H1 (cell line): ENCODE results near the gene DNASE1L1. TPM values are rescaled to one million over a fixed set of nuclear protein-coding genes. Genes with fewer than 3 reads are reported as not detected.

Experiments used
- CTCF ChIA-PET: fragments of 300-600 bp; sonication (Branson Sonifier 250); formaldehyde crosslinking; loops from one replicate; lab custom pipeline; 2021; ENCODE audit not compliant: partially characterized antibody; lab: Charles Lee
- POLR2A ChIA-PET: fragments of 300-600 bp; sonication (Branson Sonifier 250); formaldehyde crosslinking; loops from one replicate; lab custom pipeline; 2021; ENCODE audit warnings: inconsistent platforms; ENCODE audit not compliant: partially characterized antibody; lab: Charles Lee
- DNase-seq, 2 experiments: peaks; one replicate each; pipeline versions ENCODE4 v3.0.0 to v3.0.0-alpha.2; 2010 to 2022; ENCODE audit warnings: low spot score in 2 of 2, low read depth in 1 of 2, mixed read lengths in 1 of 2
- FAIRE-seq: peaks from 2 replicates; lab custom pipeline; 2011; peaks lifted over from hg19 to GRCh38; lab: Jason Lieb, UNC
- H2AFZ ChIP-seq: 2 replicates; pipeline ENCODE4 v1.8.1; 2012; ENCODE audit warnings: low read length, inconsistent platforms
- H2AK5ac ChIP-seq: 2 replicates; pipeline ENCODE4 v1.6.1; 2013; ENCODE audit warnings: low read depth, low read length
- H2BK120ac ChIP-seq: replicated peaks from 2 replicates; pipeline ENCODE3; 2013; ENCODE audit warnings: low read depth, low read length, inconsistent platforms
- H2BK12ac ChIP-seq: 2 replicates; pipeline ENCODE4 v1.6.1; 2013; ENCODE audit warnings: low read depth, low read length
- H2BK15ac ChIP-seq: 2 replicates; pipeline ENCODE4 v1.6.1; 2013; ENCODE audit warnings: low read length
- H2BK20ac ChIP-seq: 2 replicates; pipeline ENCODE4 v1.6.1; 2013; ENCODE audit warnings: low read length
- H2BK5ac ChIP-seq: 2 replicates; pipeline ENCODE4 v1.6.1; 2013; ENCODE audit warnings: low read depth, low read length
- H3K14ac ChIP-seq: 2 replicates; pipeline ENCODE4 v1.6.1; 2013; ENCODE audit warnings: inconsistent platforms; ENCODE audit not compliant: insufficient read length
- H3K18ac ChIP-seq: 2 replicates; pipeline ENCODE4 v1.6.1; 2013; ENCODE audit warnings: low read length; ENCODE audit errors: extremely low read depth
- H3K23ac ChIP-seq: 2 replicates; pipeline ENCODE4 v1.6.1; 2013; ENCODE audit warnings: inconsistent platforms; ENCODE audit not compliant: insufficient read length
- H3K23me2 ChIP-seq: 2 replicates; pipeline ENCODE4 v1.6.1; 2013; ENCODE audit warnings: low read depth, low read length
- H3K27ac ChIP-seq: 2 replicates; pipeline ENCODE4 v1.6.1; 2011; ENCODE audit warnings: low read depth, low read length, inconsistent platforms
- H3K27me3 ChIP-seq, 4 experiments: replicated peaks in 1 of 4; 1 replicate in 1 of 4; 2 replicates in 3 of 4; pipeline versions ENCODE4 v1.6.1 to v1.8.1; 2011 to 2013; ENCODE audit warnings: low read length in 3 of 4, mild to moderate bottlenecking in 3 of 4, inconsistent platforms in 2 of 4, mixed read lengths in 2 of 4, moderate library complexity in 1 of 4; ENCODE audit not compliant: control insufficient read depth in 3 of 4, insufficient read depth in 3 of 4; ENCODE audit errors: extremely low read depth in 1 of 4
- H3K36me3 ChIP-seq, 4 experiments: 2 replicates each; pipeline versions ENCODE4 v1.6.1 to v1.8.1; 2011 to 2013; ENCODE audit warnings: mild to moderate bottlenecking in 4 of 4, low read length in 3 of 4, moderate library complexity in 2 of 4, control low read depth in 1 of 4, inconsistent platforms in 1 of 4; ENCODE audit not compliant: insufficient read depth in 4 of 4, control insufficient read depth in 2 of 4
- H3K4ac ChIP-seq: replicated peaks from 2 replicates; pipeline ENCODE3; 2013; ENCODE audit warnings: low read length, low read depth, mixed read lengths, inconsistent platforms; ENCODE audit not compliant: insufficient read length
- H3K4me1 ChIP-seq, 4 experiments: replicated peaks in 1 of 4; 1 replicate in 1 of 4; 2 replicates in 3 of 4; pipeline versions ENCODE4 v1.6.1 to v1.8.1; 2011 to 2013; ENCODE audit warnings: low read length in 3 of 4, inconsistent platforms in 2 of 4, mixed read lengths in 1 of 4; ENCODE audit not compliant: insufficient read depth in 4 of 4, control insufficient read depth in 3 of 4
- H3K4me2 ChIP-seq, 2 experiments: 2 replicates each; pipeline versions ENCODE4 v1.6.1 to v1.8.1; 2011 to 2013; ENCODE audit warnings: low read depth in 2 of 2, low read length in 2 of 2, control low read depth in 1 of 2, inconsistent platforms in 1 of 2, mild to moderate bottlenecking in 1 of 2; ENCODE audit not compliant: insufficient read depth in 1 of 2
- H3K4me3 ChIP-seq, 4 experiments: fragments of 200-600, 300-600 bp in 1 of 4; sonication (generic), shearing (Covaris generic), sonication (Bioruptor Twin) in 1 of 4; 2 replicates each; pipeline versions ENCODE4 v1.5.1 to v1.8.1; 2011 to 2016; ENCODE audit warnings: low read length in 4 of 4, low read depth in 3 of 4, control low read depth in 2 of 4, inconsistent platforms in 2 of 4, mild to moderate bottlenecking in 2 of 4, mixed read lengths in 1 of 4, moderate library complexity in 1 of 4; ENCODE audit not compliant: insufficient read depth in 2 of 4; ENCODE audit errors: extremely low read depth in 1 of 4
- H3K56ac ChIP-seq: replicated peaks from 2 replicates; pipeline ENCODE3; 2013; ENCODE audit warnings: low read depth, mild to moderate bottlenecking, mixed read lengths, low read length, inconsistent platforms; ENCODE audit not compliant: insufficient read length
- H3K79me1 ChIP-seq: 2 replicates; pipeline ENCODE4 v1.6.1; 2013; ENCODE audit warnings: low read depth, low read length, control low read depth
- H3K79me2 ChIP-seq, 2 experiments: 2 replicates each; pipeline versions ENCODE4 v1.6.1 to v1.8.1; 2012 to 2013; ENCODE audit warnings: low read length in 2 of 2, mild to moderate bottlenecking in 2 of 2, inconsistent platforms in 1 of 2; ENCODE audit not compliant: insufficient read depth in 2 of 2, control insufficient read depth in 1 of 2
- H3K9ac ChIP-seq, 4 experiments: replicated peaks in 1 of 4; 1 replicate in 1 of 4; 2 replicates in 3 of 4; pipeline versions ENCODE4 v1.6.1 to v1.8.1; 2011 to 2013; ENCODE audit warnings: low read depth in 3 of 4, low read length in 3 of 4, control low read depth in 2 of 4, mild to moderate bottlenecking in 2 of 4, moderate library complexity in 2 of 4, inconsistent platforms in 1 of 4; ENCODE audit errors: extremely low read depth in 1 of 4
- H3K9me3 ChIP-seq, 2 experiments: 2 replicates each; pipeline versions ENCODE4 v1.6.1 to v1.8.1; 2012 to 2013; ENCODE audit warnings: mild to moderate bottlenecking in 2 of 2, moderate library complexity in 2 of 2, control low read depth in 1 of 2, inconsistent platforms in 1 of 2, low read depth in 1 of 2, low read length in 1 of 2, mixed read lengths in 1 of 2; ENCODE audit not compliant: insufficient read depth in 2 of 2
- H4K20me1 ChIP-seq, 2 experiments: replicated peaks in 1 of 2; 2 replicates each; pipeline versions ENCODE3 to v1.8.1; 2011 to 2013; ENCODE audit warnings: inconsistent platforms in 2 of 2, low read length in 2 of 2, mild to moderate bottlenecking in 1 of 2; ENCODE audit not compliant: insufficient read depth in 2 of 2, control insufficient read depth in 1 of 2
- H4K5ac ChIP-seq: 2 replicates; pipeline ENCODE4 v1.6.1; 2013; ENCODE audit warnings: low read length, low read depth, mixed read lengths, inconsistent platforms; ENCODE audit not compliant: insufficient read length
- H4K8ac ChIP-seq: 2 replicates; pipeline ENCODE4 v1.8.0; 2013; ENCODE audit warnings: mild to moderate bottlenecking, moderate library complexity, low read length, inconsistent platforms; ENCODE audit not compliant: insufficient read depth; ENCODE audit errors: extremely low read depth
- H4K91ac ChIP-seq: replicated peaks from 2 replicates; pipeline ENCODE3; 2013; ENCODE audit warnings: low read length, mixed read lengths, inconsistent platforms; ENCODE audit not compliant: insufficient read length
- BCL11A ChIP-seq, 2 experiments: IDR thresholded peaks; one replicate each; pipeline ENCODE4 v1.6.1; 2011; ENCODE audit warnings: low read depth in 2 of 2, low read length in 2 of 2, mild to moderate bottlenecking in 2 of 2
- FOSL1 ChIP-seq: IDR thresholded peaks from 2 replicates; pipeline ENCODE4 v1.6.1; 2011; ENCODE audit warnings: mild to moderate bottlenecking, low read depth, low read length, moderate library complexity; ENCODE audit not compliant: insufficient read depth
- KDM5A ChIP-seq: fragments of 200-600 bp; IDR thresholded peaks from 2 replicates; pipeline ENCODE4 v1.7.1; 2012; ENCODE audit warnings: mild to moderate bottlenecking, low read length, inconsistent platforms, mixed read lengths
- YY1 ChIP-seq: IDR thresholded peaks from 2 replicates; pipeline ENCODE4 v1.6.1; 2011; ENCODE audit warnings: low read depth, mild to moderate bottlenecking, low read length
- WGBS, 2 experiments: shearing (Covaris generic) in 1 of 2; methylation state at CpG; one replicate each; pipeline versions ENCODE4 v1.1.6 to v1.1.7; 2013 to 2015; ENCODE audit warnings: low lambda C conversion rate in 2 of 2, mixed read lengths in 2 of 2, inconsistent platforms in 1 of 2, low coverage in 1 of 2, missing lambda C conversion rate in 1 of 2; ENCODE audit not compliant: insufficient replicate concordance in 2 of 2, insufficient coverage in 1 of 2, insufficient read length in 1 of 2; ENCODE audit errors: extremely low coverage in 1 of 2, missing lambda C conversion rate in 1 of 2; 5-methylcytosine and 5-hydroxymethylcytosine counted together
- polyA plus RNA-seq, 7 experiments: library from polyadenylated mRNA; depleted of rRNA in 3 of 7; stranded (reverse) in 5 of 7; unstranded in 2 of 7; fragments of >200 nt in 5 of 7; fragments of 200-250 nt in 2 of 7; gene quantifications; 1 replicate in 5 of 7; 2 replicates in 1 of 7; 4 replicates in 1 of 7; pipeline versions ENCODE4 v1.2.1 to v1.2.3, GENCODE V29; 2011 to 2013; ENCODE audit warnings: missing spikeins in 2 of 7, mixed read lengths in 2 of 7
- total RNA-seq: library from RNA; stranded (reverse); fragmentation: NEBNext Ultra II Directional; extraction: Animal tissue kit (Norgen Biotek cat#: 25700); gene quantifications from 2 replicates; pipeline ENCODE4 v1.2.1, GENCODE V29; 2021

DNASE1L1 gene
- total and polyA plus RNA-seq, 2 of the 8 experiments (the other 6 are each of a cell fraction or from before 2014, with no cell fraction given): 8.7 to 30.0 TPM

GRCh38 chrX:154404625-154405192 lies 4.3 kb downstream of the DNASE1L1 start:
- ChIA-PET CTCF (no interaction called here), POLR2A (interaction anchor here (1.0 kb wide), 1 partner anchor 35 kb away, joined by 3 read pairs; no protein-coding TSS in a partner anchor)
- no peaks in the 10 kb centered on the region for H3K27me3 ChIP-seq
- peaks cover 3 to 4% of the 10 kb centered on the region in 2 experiments for H4K20me1 ChIP-seq
- DNase-seq (no peak), FAIRE-seq (no peak)
- no peaks in the 10 kb centered on the region for H3K23me2 ChIP-seq
- H2BK120ac ChIP-seq: no peak overlapping the region
- H3K27ac ChIP-seq: no peak overlapping the region
- H2BK20ac ChIP-seq: no peak overlapping the region
- no peak overlapping the region for H3K56ac ChIP-seq
- no peak overlapping the region for H2BK5ac ChIP-seq
- H4K8ac ChIP-seq: no peak overlapping the region
- no peak overlapping the region for H4K91ac ChIP-seq
- H3K9ac ChIP-seq: no peak overlapping the region
- no peak overlapping the region for H2AFZ ChIP-seq
- no peak overlapping the region for H2AK5ac ChIP-seq
- no peaks in the 10 kb centered on the region for H3K79me1 ChIP-seq
- H2BK12ac ChIP-seq: no peak overlapping the region
- no peak overlapping the region for H3K18ac ChIP-seq
- H3K4ac ChIP-seq: no peak overlapping the region
- no peak overlapping the region for H3K4me2 ChIP-seq
- no peak overlapping the region for H4K5ac ChIP-seq
- no peak overlapping the region for H3K4me3 ChIP-seq
- no peak overlapping the region for H3K23ac ChIP-seq
- no peaks in the 10 kb centered on the region for H3K79me2 ChIP-seq
- WGBS, 2 experiments: 82% methylated on average over 7 of the region's 16 CpGs; no CpG with 5 or more reads in 1 of the 2 experiments
- peaks cover 2 to 12% (median 3%) of the 10 kb centered on the region in 4 experiments; a peak in 4 of 7 replicates for H3K4me1 ChIP-seq
- no peak overlapping the region for H2BK15ac ChIP-seq
- peaks cover 5 to 16% (median 10%) of the 10 kb centered on the region in 4 experiments for H3K36me3 ChIP-seq
- no peak overlapping the region for H3K14ac ChIP-seq
- no peaks in the 10 kb centered on the region for H3K9me3 ChIP-seq
- TF ChIP-seq FOSL1: no peak
- TF ChIP-seq KDM5A: no peak
- no peak for TF ChIP-seq BCL11A (IDR thresholded peaks at IDR 0.05; ENCODE audit: low read depth in 2 of 2, low read length in 2 of 2)
- TF ChIP-seq YY1: no peak
